ENCODE data around the gene ST6GALNAC1. TPM values are rescaled to one million over a fixed set of nuclear protein-coding genes. Genes with fewer than 3 reads are reported as not detected.
"Not testable (repeated sequence)": the region's sequence is repeated elsewhere in the genome, so short reads cannot be mapped to it uniquely, and the experiment has no call there.

Gene ST6GALNAC1
- total RNA-seq, 2 experiments from 2014 or later, result 1.4 to 2.1 TPM

- no peak for DNase-seq
- peaks cover 17% of the 10 kb centered on the region for H3K27me3 Mint-ChIP-seq
- H3K4me1 Mint-ChIP-seq, result peaks cover 2% of the 10 kb centered on the region
- no peak overlapping the region for H3K27ac Mint-ChIP-seq
- ChIA-PET POLR2A (no interaction called here), CTCF (no interaction called here)
- H3K36me3 Mint-ChIP-seq (ENCODE audit: low read depth), result no peaks in the 10 kb centered on the region
- H3K9me3 Mint-ChIP-seq, result peaks cover 9% of the 10 kb centered on the region
- H3K4me3 Mint-ChIP-seq, result no peak overlapping the region
These were observed 6.9 kb upstream of the ST6GALNAC1 start for GRCh38 chr17:76650504-76650903.

- no peak overlapping the region for H3K4me3 Mint-ChIP-seq
These were observed 3.2 kb upstream of the ST6GALNAC1 start for GRCh38 chr17:76646712-76647111.

GRCh38 chr17:76645481-76645880 lies 1.9 kb upstream of the ST6GALNAC1 start:
- Mint-ChIP-seq H3K27me3 (peaks cover 14% of the 10 kb centered on the region), H3K36me3 (ENCODE audit: low read depth) (no peaks in the 10 kb centered on the region), H3K27ac (no peak overlapping the region), H3K9me3 (peaks cover 7% of the 10 kb centered on the region), H3K4me1 (peaks cover 14% of the 10 kb centered on the region), H3K4me3 (no peak overlapping the region)
- CTCF ChIA-PET, result no interaction called here
- POLR2A ChIA-PET, result no interaction called here
- no peak for DNase-seq

More at GRCh38 chr17:76646712-76647111, 3.2 kb upstream of the ST6GALNAC1 start:
- Mint-ChIP-seq H3K9me3 (peaks cover 7% of the 10 kb centered on the region), H3K36me3 (ENCODE audit: low read depth) (no peaks in the 10 kb centered on the region), H3K4me1 (peaks cover 14% of the 10 kb centered on the region), H3K27me3 (peaks cover 20% of the 10 kb centered on the region), H3K27ac (no peak overlapping the region)
- no peak for DNase-seq
- POLR2A ChIA-PET, result no interaction called here
- CTCF ChIA-PET, result no interaction called here

GRCh38 chr17:76644995-76645394 lies 1.4 kb upstream of the ST6GALNAC1 start:
- ChIA-PET CTCF (no interaction called here), POLR2A (no interaction called here)
- H3K9me3 Mint-ChIP-seq, result peaks cover 7% of the 10 kb centered on the region
- H3K4me1 Mint-ChIP-seq, result peaks cover 14% of the 10 kb centered on the region
- no peak overlapping the region for H3K4me3 Mint-ChIP-seq
- no peak overlapping the region for H3K27ac Mint-ChIP-seq
- DNase-seq, result no peak
- H3K36me3 Mint-ChIP-seq (ENCODE audit: low read depth), result no peaks in the 10 kb centered on the region
- peaks cover 14% of the 10 kb centered on the region for H3K27me3 Mint-ChIP-seq

GRCh38 chr17:76642994-76643393 lies 563 bp downstream of the ST6GALNAC1 start:
- H3K27ac Mint-ChIP-seq, result peak overlapping the region; percentile 73
- POLR2A ChIA-PET, result no interaction called here
- peak overlapping the region; percentile 42 for H3K4me3 Mint-ChIP-seq
- peaks cover 14% of the 10 kb centered on the region for H3K4me1 Mint-ChIP-seq
- H3K27me3 Mint-ChIP-seq, result peaks cover 14% of the 10 kb centered on the region
- H3K36me3 Mint-ChIP-seq (ENCODE audit: low read depth), result no peaks in the 10 kb centered on the region
- CTCF ChIA-PET, result interaction anchor here (0.6 to 1.3 kb wide), 2 partner anchors 22 to 85 kb away, joined by 4 to 5 read pairs; no protein-coding TSS in a partner anchor
- H3K9me3 Mint-ChIP-seq, result peaks cover 7% of the 10 kb centered on the region
- DNase-seq, result no peak

GRCh38 chr17:76642032-76642561 lies 1.5 kb downstream of the ST6GALNAC1 start:
- POLR2A ChIA-PET, result no interaction called here
- Mint-ChIP-seq H3K9me3 (peaks cover 7% of the 10 kb centered on the region), H3K27me3 (peaks cover 14% of the 10 kb centered on the region), H3K27ac (no peak overlapping the region), H3K36me3 (ENCODE audit: low read depth) (no peaks in the 10 kb centered on the region), H3K4me1 (peaks cover 14% of the 10 kb centered on the region), H3K4me3 (no peak overlapping the region)
- CTCF ChIA-PET, result interaction anchor here (0.5 to 1.0 kb wide), 3 partner anchors 10 to 119 kb away, joined by 3 read pairs; no protein-coding TSS in a partner anchor
- DNase-seq, result no peak

- CTCF ChIA-PET, result no interaction called here
- peaks cover 14% of the 10 kb centered on the region for H3K4me1 Mint-ChIP-seq
These were observed 2.1 kb downstream of the ST6GALNAC1 start for GRCh38 chr17:76641501-76641900.

GRCh38 chr17:76640550-76641380 lies 2.8 kb downstream of the ST6GALNAC1 start:
- CTCF ChIA-PET, result no interaction called here
- no peaks in the 10 kb centered on the region for H3K36me3 Mint-ChIP-seq (ENCODE audit: low read depth)
- POLR2A ChIA-PET, result no interaction called here
- H3K9me3 Mint-ChIP-seq, result no peaks in the 10 kb centered on the region
- H3K27ac Mint-ChIP-seq, result no peak overlapping the region
- peaks cover 9% of the 10 kb centered on the region for H3K27me3 Mint-ChIP-seq
- no peak overlapping the region for H3K4me3 Mint-ChIP-seq
- H3K4me1 Mint-ChIP-seq, result peaks cover 14% of the 10 kb centered on the region
- no peak for DNase-seq

More at GRCh38 chr17:76641501-76641900, 2.1 kb downstream of the ST6GALNAC1 start:
- Mint-ChIP-seq H3K27ac (no peak overlapping the region), H3K9me3 (peaks cover 5% of the 10 kb centered on the region), H3K4me3 (no peak overlapping the region), H3K27me3 (peaks cover 12% of the 10 kb centered on the region), H3K36me3 (ENCODE audit: low read depth) (no peaks in the 10 kb centered on the region)
- POLR2A ChIA-PET, result no interaction called here
- no peak for DNase-seq

- no peak for DNase-seq
- ChIA-PET POLR2A (no interaction called here), CTCF (interaction anchor here (0.6 to 1.6 kb wide), 4 partner anchors 14 to 308 kb away, joined by 3 to 10 read pairs (median 4); no protein-coding TSS in a partner anchor)
- Mint-ChIP-seq H3K27ac (no peak overlapping the region), H3K4me1 (peaks cover 5% of the 10 kb centered on the region), H3K36me3 (ENCODE audit: low read depth) (no peaks in the 10 kb centered on the region), H3K9me3 (no peaks in the 10 kb centered on the region), H3K4me3 (no peak overlapping the region), H3K27me3 (peaks cover 5% of the 10 kb centered on the region)
These were observed 5.3 kb downstream of the ST6GALNAC1 start for GRCh38 chr17:76638263-76638662.

- H3K27me3 Mint-ChIP-seq; H3K4me3 Mint-ChIP-seq; H3K36me3 Mint-ChIP-seq (ENCODE audit: low read depth); CTCF ChIA-PET; H3K9me3 Mint-ChIP-seq; H3K4me1 Mint-ChIP-seq; DNase-seq; POLR2A ChIA-PET; H3K27ac Mint-ChIP-seq: not testable (repeated sequence)
These were observed 6.9 kb downstream of the ST6GALNAC1 start for GRCh38 chr17:76636486-76637206.

GRCh38 chr17:76635659-76636360 lies 7.7 kb downstream of the ST6GALNAC1 start:
- Mint-ChIP-seq H3K27ac (no peak overlapping the region), H3K27me3 (peaks cover 1% of the 10 kb centered on the region), H3K4me3 (no peak overlapping the region), H3K9me3 (no peaks in the 10 kb centered on the region), H3K4me1 (no peaks in the 10 kb centered on the region), H3K36me3 (ENCODE audit: low read depth) (no peaks in the 10 kb centered on the region)
- ChIA-PET POLR2A (no interaction called here), CTCF (no interaction called here)
- DNase-seq, result no peak

- Mint-ChIP-seq H3K36me3 (ENCODE audit: low read depth) (no peaks in the 10 kb centered on the region), H3K9me3 (no peaks in the 10 kb centered on the region), H3K27me3 (peaks cover 1% of the 10 kb centered on the region), H3K4me3 (no peak overlapping the region), H3K27ac (no peak overlapping the region), H3K4me1 (no peaks in the 10 kb centered on the region)
- ChIA-PET POLR2A (no interaction called here), CTCF (no interaction called here)
- DNase-seq, result no peak
These were observed 8.5 kb downstream of the ST6GALNAC1 start for GRCh38 chr17:76635039-76635438.

Measured in activated CD4-positive, alpha-beta T cell treated with anti-CD3 and anti-CD28 coated beads, Interleukin-2, amount 10 ng/mL, durations not matched to agents 7 days and 5 days (primary cell).